Measurements from ENCODE around the gene CRIP2. TPM values are rescaled to one million over a fixed set of nuclear protein-coding genes. Genes with fewer than 3 reads are reported as not detected.

The CRIP2 gene, protein sequence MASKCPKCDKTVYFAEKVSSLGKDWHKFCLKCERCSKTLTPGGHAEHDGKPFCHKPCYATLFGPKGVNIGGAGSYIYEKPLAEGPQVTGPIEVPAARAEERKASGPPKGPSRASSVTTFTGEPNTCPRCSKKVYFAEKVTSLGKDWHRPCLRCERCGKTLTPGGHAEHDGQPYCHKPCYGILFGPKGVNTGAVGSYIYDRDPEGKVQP
- 38.3 and 39.3 TPM in 2 replicates for total RNA-seq
- long read RNA-seq, partial matches to known transcripts, result 0 of 3 reads
- long read RNA-seq, other reads (novel, unspliced or antisense), result 2 of 3 reads

DNA sequence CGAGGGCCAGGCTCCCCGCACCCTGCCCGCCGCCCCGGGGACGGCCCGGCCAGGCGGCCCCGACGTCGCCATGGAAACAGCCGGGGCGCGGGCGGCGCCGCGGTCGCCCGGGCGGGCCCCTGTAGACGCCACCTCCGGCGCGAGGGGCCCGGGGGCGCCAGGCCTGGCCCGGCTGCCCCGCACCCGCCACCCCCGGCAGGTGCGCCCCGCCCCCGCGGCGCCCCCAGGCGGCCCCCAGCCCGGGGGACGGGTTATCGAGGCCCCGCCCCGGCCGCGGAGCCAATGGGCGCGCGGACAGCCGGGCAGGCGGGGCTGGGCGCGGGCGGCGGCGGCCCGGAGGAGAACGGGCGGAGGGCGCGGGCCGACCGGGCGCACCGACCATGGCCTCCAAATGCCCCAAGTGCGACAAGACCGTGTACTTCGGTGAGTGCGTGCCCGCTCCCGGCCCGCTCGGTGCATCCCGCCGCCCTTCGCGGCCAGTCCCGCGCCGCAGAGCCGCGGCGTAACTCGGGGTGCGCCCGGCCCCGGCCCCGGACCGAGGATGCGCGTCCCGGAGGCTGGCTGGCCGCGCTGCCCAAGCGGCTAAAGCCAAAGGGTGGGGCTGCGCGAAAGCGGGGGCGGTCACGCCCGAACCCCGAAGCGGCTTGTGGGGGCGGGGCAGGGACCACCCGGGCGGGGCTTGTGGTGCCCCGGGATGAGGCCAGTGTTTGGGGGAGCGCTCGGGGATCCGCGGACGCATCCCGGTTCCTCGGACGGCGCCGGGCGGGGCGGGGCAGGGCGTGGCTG, at the start of gene CRIP2:
TSS of gene CRIP2 (plus strand) at position 339 of the 786 bp plus-strand sequence. CDS start at position 381, 42 bp downstream.
- H3K4me3 Mint-ChIP-seq, result peak within 1 kb of the TSS; percentile 83
- H3K4me1 Mint-ChIP-seq, result no peaks in the 10 kb centered on the region
- H3K9me3 Mint-ChIP-seq, result no peaks in the 10 kb centered on the region
- TF ChIP-seq, protein P1, sequence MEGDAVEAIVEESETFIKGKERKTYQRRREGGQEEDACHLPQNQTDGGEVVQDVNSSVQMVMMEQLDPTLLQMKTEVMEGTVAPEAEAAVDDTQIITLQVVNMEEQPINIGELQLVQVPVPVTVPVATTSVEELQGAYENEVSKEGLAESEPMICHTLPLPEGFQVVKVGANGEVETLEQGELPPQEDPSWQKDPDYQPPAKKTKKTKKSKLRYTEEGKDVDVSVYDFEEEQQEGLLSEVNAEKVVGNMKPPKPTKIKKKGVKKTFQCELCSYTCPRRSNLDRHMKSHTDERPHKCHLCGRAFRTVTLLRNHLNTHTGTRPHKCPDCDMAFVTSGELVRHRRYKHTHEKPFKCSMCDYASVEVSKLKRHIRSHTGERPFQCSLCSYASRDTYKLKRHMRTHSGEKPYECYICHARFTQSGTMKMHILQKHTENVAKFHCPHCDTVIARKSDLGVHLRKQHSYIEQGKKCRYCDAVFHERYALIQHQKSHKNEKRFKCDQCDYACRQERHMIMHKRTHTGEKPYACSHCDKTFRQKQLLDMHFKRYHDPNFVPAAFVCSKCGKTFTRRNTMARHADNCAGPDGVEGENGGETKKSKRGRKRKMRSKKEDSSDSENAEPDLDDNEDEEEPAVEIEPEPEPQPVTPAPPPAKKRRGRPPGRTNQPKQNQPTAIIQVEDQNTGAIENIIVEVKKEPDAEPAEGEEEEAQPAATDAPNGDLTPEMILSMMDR (conservative IDR thresholded peaks at IDR 0.05), result no peak
- H3K36me3 Mint-ChIP-seq (ENCODE audit: low read depth), result no peaks in the 10 kb centered on the region
- H3K27me3 Mint-ChIP-seq (ENCODE audit: low read depth), result peaks cover 16% of the 10 kb centered on the region
- DNase-seq (ENCODE audit: low read depth, low spot score), result no peak
- peak within 1 kb of the TSS; percentile 71 for H3K27ac Mint-ChIP-seq (ENCODE audit: unreplicated experiment)

DNA sequence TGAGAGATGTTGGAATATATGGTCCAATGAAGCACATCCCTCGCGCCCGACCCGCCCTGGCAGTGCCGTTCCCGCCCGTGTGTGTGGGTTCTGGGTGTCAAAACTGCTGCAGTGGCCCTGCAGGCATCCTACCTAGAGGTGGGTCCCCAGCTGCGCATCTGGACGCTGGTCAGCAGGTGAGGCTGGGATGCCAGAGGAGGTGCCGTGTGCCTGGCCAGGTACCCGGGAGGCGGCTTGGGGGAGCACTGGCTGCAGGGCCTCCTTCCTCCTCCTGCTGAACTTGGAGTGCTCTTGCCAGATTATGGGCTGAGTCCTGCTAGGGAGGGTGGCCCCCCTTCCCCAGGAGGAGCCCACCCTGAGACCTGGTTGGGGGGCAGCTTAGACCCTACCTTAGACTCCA, 49.8 kb upstream of the CRIP2 start:
- peak overlapping the region; percentile 31 for H3K4me3 Mint-ChIP-seq
- TF ChIP-seq, protein P1 (conservative IDR thresholded peaks at IDR 0.05), result no peak
- H3K27me3 Mint-ChIP-seq (ENCODE audit: low read depth), result no peaks in the 10 kb centered on the region
- H3K9me3 Mint-ChIP-seq, result peaks cover 3% of the 10 kb centered on the region
- H3K4me1 Mint-ChIP-seq, result peaks cover 18% of the 10 kb centered on the region
- peaks cover 19% of the 10 kb centered on the region for H3K36me3 Mint-ChIP-seq (ENCODE audit: low read depth)
- no peak for DNase-seq (ENCODE audit: low read depth, low spot score)
- no peak overlapping the region for H3K27ac Mint-ChIP-seq (ENCODE audit: unreplicated experiment)

DNA sequence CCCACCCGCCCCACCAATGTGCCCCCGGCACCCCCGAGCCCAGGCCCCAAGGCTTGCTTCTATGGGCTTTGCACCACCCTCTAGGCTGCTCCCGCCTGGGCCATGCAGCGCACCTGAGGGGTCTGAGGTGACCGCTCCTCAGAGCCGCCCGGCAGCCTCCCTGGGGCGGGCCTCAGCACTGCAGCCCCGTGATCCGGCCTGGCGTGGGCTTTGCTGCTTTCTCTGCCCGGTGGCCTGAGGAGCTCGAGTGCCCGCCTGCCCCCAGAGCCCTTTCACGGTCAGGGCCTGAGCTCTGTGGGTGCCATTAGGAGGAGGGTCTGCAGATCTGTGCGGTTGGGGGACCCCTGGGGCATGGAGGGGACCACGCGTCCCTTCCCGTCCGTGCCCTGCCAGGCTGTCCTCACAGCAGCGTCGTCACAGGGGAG, 48.8 kb upstream of the CRIP2 start:
- Mint-ChIP-seq H3K36me3 (ENCODE audit: low read depth) (peaks cover 26% of the 10 kb centered on the region), H3K4me1 (peaks cover 18% of the 10 kb centered on the region), H3K27ac (ENCODE audit: unreplicated experiment) (no peak overlapping the region), H3K9me3 (peaks cover 5% of the 10 kb centered on the region), H3K27me3 (ENCODE audit: low read depth) (no peaks in the 10 kb centered on the region), H3K4me3 (no peak overlapping the region)
- no peak for DNase-seq (ENCODE audit: low read depth, low spot score)
- TF ChIP-seq, protein P1 (conservative IDR thresholded peaks at IDR 0.05), result no peak

DNA sequence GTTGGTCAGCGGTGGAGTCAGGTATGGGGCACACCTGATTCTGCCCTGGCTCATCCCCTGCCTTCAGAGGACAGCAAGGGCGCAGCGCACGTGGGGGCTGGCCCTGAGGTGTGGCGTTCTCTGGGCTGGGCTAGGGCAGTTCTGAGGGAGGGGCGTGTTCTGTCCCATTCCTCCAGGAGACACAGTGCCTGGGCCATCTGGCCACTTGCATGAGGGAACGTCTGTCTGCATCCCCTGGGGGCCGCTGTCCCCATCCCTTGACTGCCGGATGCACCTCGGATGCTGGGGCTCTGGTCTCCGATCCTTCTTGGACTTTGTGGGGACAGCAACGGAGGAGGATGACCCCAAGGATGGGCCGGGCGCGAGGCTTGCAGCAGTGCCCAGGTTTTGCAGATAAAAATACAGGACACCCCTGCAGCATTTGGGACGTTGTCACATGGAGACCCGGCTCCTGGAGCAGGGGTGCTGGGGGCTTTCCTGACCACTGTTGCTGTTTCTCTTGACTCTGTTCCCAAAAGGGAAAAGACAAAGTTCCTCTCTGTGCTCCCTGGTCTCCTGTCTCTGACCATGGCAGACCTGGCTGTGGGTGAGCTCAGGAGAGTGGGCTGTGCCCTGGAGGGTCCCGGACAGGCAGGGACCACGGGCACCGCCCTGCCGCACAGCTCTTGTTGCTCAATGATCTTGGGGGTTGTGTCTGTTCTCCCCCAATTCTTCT, 48.0 kb upstream of the CRIP2 start:
- no peaks in the 10 kb centered on the region for H3K27me3 Mint-ChIP-seq (ENCODE audit: low read depth)
- H3K27ac Mint-ChIP-seq (ENCODE audit: unreplicated experiment), result no peak overlapping the region
- no peak overlapping the region for H3K4me3 Mint-ChIP-seq
- no peak for DNase-seq (ENCODE audit: low read depth, low spot score)
- H3K4me1 Mint-ChIP-seq, result peaks cover 18% of the 10 kb centered on the region
- H3K36me3 Mint-ChIP-seq (ENCODE audit: low read depth), result peaks cover 31% of the 10 kb centered on the region
- TF ChIP-seq, protein P1 (conservative IDR thresholded peaks at IDR 0.05), result no peak
- peaks cover 5% of the 10 kb centered on the region for H3K9me3 Mint-ChIP-seq

DNA sequence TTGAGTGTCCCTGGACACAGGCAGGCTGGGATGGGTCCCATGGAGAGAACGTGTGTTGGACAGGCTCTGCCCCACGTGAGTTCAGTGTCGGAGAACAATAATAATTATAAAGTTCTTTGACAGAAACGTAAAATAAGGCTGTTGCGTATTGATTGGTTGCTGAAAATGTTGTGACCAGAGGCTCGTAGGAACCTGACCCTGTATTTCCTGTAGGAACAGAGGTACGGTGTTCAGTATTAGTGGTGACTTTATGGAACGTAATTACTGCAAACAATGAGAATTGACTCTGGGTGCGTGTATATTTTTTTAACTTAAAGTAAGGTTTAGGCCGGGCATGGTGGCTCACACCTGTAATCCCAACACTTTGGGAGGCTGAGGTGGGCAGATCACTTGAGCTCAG, 47.2 kb upstream of the CRIP2 start:
- no peak for DNase-seq (ENCODE audit: low read depth, low spot score)
- peaks cover 31% of the 10 kb centered on the region for H3K36me3 Mint-ChIP-seq (ENCODE audit: low read depth)
- peaks cover 5% of the 10 kb centered on the region for H3K9me3 Mint-ChIP-seq
- TF ChIP-seq, protein P1 (conservative IDR thresholded peaks at IDR 0.05), result no peak
- no peak overlapping the region for H3K4me3 Mint-ChIP-seq
- peaks cover 11% of the 10 kb centered on the region for H3K4me1 Mint-ChIP-seq
- H3K27me3 Mint-ChIP-seq (ENCODE audit: low read depth), result no peaks in the 10 kb centered on the region
- H3K27ac Mint-ChIP-seq (ENCODE audit: unreplicated experiment), result no peak overlapping the region
